ENCODE results near the gene LGALS3BP. TPM values are rescaled to one million over a fixed set of nuclear protein-coding genes. Genes with fewer than 3 reads are reported as not detected.

LGALS3BP gene
- total RNA-seq, 4 donors from 2014 or later, result 38.5 to 84.1 (median 45.7) TPM

DNA sequence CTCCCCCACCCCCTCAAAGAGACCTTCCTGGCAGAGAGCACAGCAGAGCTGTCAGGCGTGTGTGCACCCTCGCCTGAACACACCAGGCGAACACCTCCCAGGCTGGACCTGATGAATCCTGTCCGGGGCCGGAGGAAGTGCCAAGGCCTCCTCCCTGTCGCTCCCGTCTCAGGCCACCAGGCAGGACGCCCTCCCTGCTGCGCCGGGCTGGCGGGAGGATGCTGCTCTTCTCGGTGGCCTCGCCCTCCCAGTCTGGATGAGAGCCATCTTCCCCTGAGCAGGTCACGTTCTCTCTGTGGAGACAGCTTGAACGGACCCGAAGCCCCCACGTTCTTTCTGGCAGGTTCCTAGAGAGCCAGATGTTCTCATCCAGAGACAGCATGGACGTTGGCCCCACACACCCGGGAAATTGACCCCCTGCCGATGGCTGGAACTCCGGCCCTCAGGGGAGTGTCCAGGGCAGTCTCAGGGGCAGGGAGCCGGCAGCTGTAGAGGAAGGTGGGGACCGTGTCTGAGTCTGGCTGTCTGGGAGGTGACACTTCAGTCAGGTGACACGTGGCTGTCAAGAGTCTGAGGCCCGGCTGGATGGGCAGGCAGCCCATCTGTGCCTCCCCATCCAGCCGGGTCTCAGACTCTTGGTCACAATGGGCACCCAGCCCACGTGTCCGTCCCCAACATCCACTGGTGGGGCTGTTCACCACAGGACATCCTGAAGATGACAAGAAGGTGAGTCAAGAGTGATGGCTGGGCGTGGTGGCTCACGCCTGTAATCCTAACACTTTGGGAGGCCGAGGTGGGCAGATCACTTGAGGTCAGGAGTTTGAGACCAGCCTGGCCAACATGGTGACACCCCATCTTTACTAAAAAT, 49.6 kb downstream of the LGALS3BP start:
- TF ChIP-seq POLR2A (IDR thresholded peaks at IDR 0.05), result no peak
- no peak for TF ChIP-seq CTCF (IDR thresholded peaks at IDR 0.05)
- 55 to 72% methylated on average over 26 to 28 of the region's 31 CpGs for WGBS, 2 donors
- DNase-seq (ENCODE audit: low spot score in 2 of 2), result no peak
- intact Hi-C loops (cut with DNase I; ENCODE audit: low total_unique reads), result no loop called here
- no peak overlapping the region for H3K4me3 ChIP-seq (ENCODE audit: low read depth, poor library complexity, severe bottlenecking)

- H3K4me3 ChIP-seq (ENCODE audit: low read depth, poor library complexity, severe bottlenecking), result peak overlapping the region; percentile 24
- DNase-seq (ENCODE audit: low spot score in 2 of 2), result peak; percentile 89 to 97
- intact Hi-C loops (cut with DNase I; ENCODE audit: low total_unique reads), result no loop called here
- 38 to 43% methylated on average over 18 to 25 of the region's 33 CpGs for WGBS, 2 donors
- TF ChIP-seq POLR2A (IDR thresholded peaks at IDR 0.05) (no peak), CTCF (IDR thresholded peaks at IDR 0.05) (no peak)
Measured at GRCh38 chr17:78925662-78926555, 53.8 kb downstream of the LGALS3BP start.

DNA sequence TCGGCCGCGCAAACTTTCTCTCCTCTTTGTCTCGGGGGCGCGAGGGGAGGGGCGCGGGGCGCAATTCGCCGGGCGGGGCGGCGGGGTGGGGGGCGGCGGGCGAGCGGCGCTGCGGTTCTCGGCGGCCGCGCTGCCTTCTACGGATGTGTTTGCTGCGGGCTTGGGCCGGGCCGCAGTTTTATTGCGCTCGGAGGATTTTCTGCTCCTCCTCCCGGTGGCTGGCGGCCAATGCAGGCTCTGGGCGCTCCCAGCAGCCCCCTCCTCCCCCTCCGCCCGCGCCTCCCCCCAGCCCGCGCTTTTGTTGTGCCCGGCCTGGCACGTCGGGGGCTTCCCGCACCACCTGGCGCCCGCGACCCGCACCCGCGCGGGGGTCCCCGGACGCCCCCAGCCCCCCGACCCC, 54.5 kb downstream of the LGALS3BP start, which contains the start of gene TIMP2:
TSS of gene TIMP2 (minus strand) at position 154 of the 400 bp plus-strand sequence. CDS start 299 bp downstream, outside the sequence.
- intact Hi-C loops (cut with DNase I; ENCODE audit: low total_unique reads), result no loop called here
- DNase-seq (ENCODE audit: low spot score in 2 of 2), result peak; percentile 81 to 97
- peak within 1 kb of the TSS; percentile 51 for H3K4me3 ChIP-seq (ENCODE audit: low read depth, poor library complexity, severe bottlenecking)
- TF ChIP-seq CTCF (IDR thresholded peaks at IDR 0.05) (no peak), POLR2A (IDR thresholded peaks at IDR 0.05) (peak in 1 of 2 donors; percentile 29)
- 0% methylated on average over 7 to 9 of the region's 52 CpGs for WGBS, 2 donors

- TF ChIP-seq CTCF (IDR thresholded peaks at IDR 0.05) (no peak), POLR2A (IDR thresholded peaks at IDR 0.05) (no peak)
- H3K4me3 ChIP-seq (ENCODE audit: low read depth, poor library complexity, severe bottlenecking), result peak overlapping the region; percentile 51
- 1% methylated on average over 26 to 27 of the region's 64 CpGs for WGBS, 2 donors
- DNase-seq (ENCODE audit: low spot score in 2 of 2), result no peak
- intact Hi-C loops (cut with DNase I; ENCODE audit: low total_unique reads), result no loop called here
Measured at GRCh38 chr17:78924481-78925151, 55.1 kb downstream of the LGALS3BP start.

GRCh38 chr17:78923660-78924453, 55.9 kb downstream of the LGALS3BP start:
- 1 to 6% methylated on average over 19 to 27 of the region's 28 CpGs for WGBS, 2 donors

More at GRCh38 chr17:78923660-78924453, 55.9 kb downstream of the LGALS3BP start:
- TF ChIP-seq CTCF (IDR thresholded peaks at IDR 0.05) (no peak), POLR2A (IDR thresholded peaks at IDR 0.05) (no peak)
- peak; percentile 76 to 95 for DNase-seq (ENCODE audit: low spot score in 2 of 2)
- intact Hi-C loops (cut with DNase I; ENCODE audit: low total_unique reads), result no loop called here
- peak overlapping the region; percentile 51 for H3K4me3 ChIP-seq (ENCODE audit: low read depth, poor library complexity, severe bottlenecking)
